IMR-90 (cell line): ENCODE results near the gene ZDHHC1. TPM values are rescaled to one million over a fixed set of nuclear protein-coding genes. Genes with fewer than 3 reads are reported as not detected.

ENCODE experiments used
- ATAC-seq: fragments of 200-7000 bp; cut with Tn5 transposase; 2 replicates; pipeline ENCODE4 v1.9.1; 2020; ENCODE audit warnings: low read depth, mild to moderate bottlenecking, moderate library complexity
- BruUV-seq: library from RNA; stranded (reverse); fragments of 400-500 nt; replicated peaks from 2 replicates; lab custom pipeline; 2021; lab: Mats Ljungman, UMichigan
- CTCF ChIA-PET: fragments of 300-600 bp; formaldehyde crosslinking; extraction: SDS; loops from one replicate; lab custom pipeline; 2021; ENCODE audit warnings: antibody characterized with exemption; lab: Yijun Ruan, JAX
- POLR2A ChIA-PET: fragments of 300-600 bp; sonication (Branson Sonifier 250); formaldehyde crosslinking; loops from one replicate; lab custom pipeline; 2022; ENCODE audit warnings: antibody characterized with exemption; ENCODE audit not compliant: unreplicated experiment; lab: Charles Lee
- DNase-seq: peaks from one replicate; pipeline ENCODE4 v3.0.0; 2013
- H2AFZ ChIP-seq: replicated peaks from 2 replicates; pipeline ENCODE3; 2013; ENCODE audit warnings: low read length, mild to moderate bottlenecking; ENCODE audit not compliant: poor library complexity
- H2AK5ac ChIP-seq: 2 replicates; pipeline ENCODE4 v1.6.1; 2013; ENCODE audit warnings: low read depth, low read length, inconsistent platforms
- H2AK9ac ChIP-seq: replicated peaks from 2 replicates; pipeline ENCODE3; 2013; ENCODE audit warnings: mild to moderate bottlenecking, low read depth, low read length, moderate library complexity; ENCODE audit not compliant: poor library complexity
- H2BK120ac ChIP-seq: 2 replicates; pipeline ENCODE4 v1.6.1; 2013; ENCODE audit warnings: low read depth, low read length, inconsistent platforms
- H2BK15ac ChIP-seq: 3 replicates; pipeline ENCODE4 v1.6.1; 2013; ENCODE audit warnings: low read depth, low read length, inconsistent platforms
- H2BK20ac ChIP-seq: 2 replicates; pipeline ENCODE4 v1.6.1; 2013; ENCODE audit warnings: low read depth, mild to moderate bottlenecking, inconsistent platforms, low read length, moderate library complexity
- H2BK5ac ChIP-seq: 2 replicates; pipeline ENCODE4 v1.6.1; 2013; ENCODE audit warnings: mild to moderate bottlenecking, low read depth, low read length, inconsistent platforms; ENCODE audit not compliant: poor library complexity, severe bottlenecking
- H3K14ac ChIP-seq: replicated peaks from 2 replicates; pipeline ENCODE4 v1.6.1; 2013; ENCODE audit warnings: low read depth, low read length, inconsistent platforms
- H3K18ac ChIP-seq: 2 replicates; pipeline ENCODE4 v1.6.1; 2013; ENCODE audit warnings: low read depth, low read length, control low read depth
- H3K23ac ChIP-seq: 2 replicates; pipeline ENCODE4 v1.6.1; 2013; ENCODE audit warnings: low read depth, low read length, inconsistent platforms
- H3K27ac ChIP-seq: 2 replicates; pipeline ENCODE4 v1.5.1; 2013; ENCODE audit warnings: mild to moderate bottlenecking, control low read depth, low read length; ENCODE audit not compliant: insufficient read depth
- H3K27me3 ChIP-seq: 2 replicates; pipeline ENCODE4 v1.6.1; 2013; ENCODE audit warnings: low read length; ENCODE audit not compliant: control insufficient read depth, insufficient read depth
- H3K36me3 ChIP-seq: 2 replicates; pipeline ENCODE4 v1.6.1; 2013; ENCODE audit warnings: low read length, mixed read lengths; ENCODE audit not compliant: control insufficient read depth, insufficient read depth
- H3K4ac ChIP-seq: 2 replicates; pipeline ENCODE4 v1.6.1; 2013; ENCODE audit warnings: low read depth, low read length, inconsistent platforms
- H3K4me1 ChIP-seq: 2 replicates; pipeline ENCODE4 v1.6.1; 2013; ENCODE audit warnings: low read length, mixed read lengths; ENCODE audit not compliant: control insufficient read depth, insufficient read depth
- H3K4me2 ChIP-seq: 2 replicates; pipeline ENCODE4 v1.6.1; 2013; ENCODE audit warnings: low read depth, mild to moderate bottlenecking, control low read depth, low read length, moderate library complexity
- H3K4me3 ChIP-seq: 2 replicates; pipeline ENCODE4 v1.5.1; 2013; ENCODE audit warnings: low read depth, mild to moderate bottlenecking, control low read depth, low read length, moderate library complexity; ENCODE audit not compliant: insufficient read depth
- H3K56ac ChIP-seq: 2 replicates; pipeline ENCODE4 v1.6.1; 2013; ENCODE audit warnings: low read length, inconsistent platforms; ENCODE audit not compliant: insufficient read depth; ENCODE audit errors: extremely low read depth
- H3K79me1 ChIP-seq, 2 experiments: 2 replicates each; pipeline ENCODE4 v1.6.1; 2013; ENCODE audit warnings: low read length in 2 of 2, inconsistent platforms in 1 of 2, low read depth in 1 of 2
- H3K9ac ChIP-seq: 2 replicates; pipeline ENCODE4 v1.6.1; 2013; ENCODE audit warnings: low read depth, low read length, control low read depth
- H3K9me1 ChIP-seq: 2 replicates; pipeline ENCODE4 v1.6.1; 2013; ENCODE audit warnings: low read length, inconsistent platforms; ENCODE audit not compliant: insufficient read depth
- H3K9me3 ChIP-seq: 2 replicates; pipeline ENCODE4 v1.6.1; 2013; ENCODE audit warnings: low read length; ENCODE audit not compliant: control insufficient read depth, insufficient read depth
- H4K20me1 ChIP-seq: 2 replicates; pipeline ENCODE4 v1.6.1; 2013; ENCODE audit warnings: low read length, inconsistent platforms; ENCODE audit not compliant: insufficient read depth
- H4K5ac ChIP-seq: 2 replicates; pipeline ENCODE4 v1.6.1; 2013; ENCODE audit warnings: mild to moderate bottlenecking, low read depth, low read length, control low read depth
- H4K8ac ChIP-seq, 2 experiments: 2 replicates each; pipeline ENCODE4 v1.6.1; 2013; ENCODE audit warnings: low read depth in 2 of 2, low read length in 2 of 2, control low read depth in 1 of 2, inconsistent platforms in 1 of 2
- H4K91ac ChIP-seq: 2 replicates; pipeline ENCODE4 v1.6.1; 2013; ENCODE audit warnings: low read depth, low read length, inconsistent platforms; ENCODE audit not compliant: insufficient read depth
- BHLHE40 ChIP-seq: fragments of 150-350 bp; IDR thresholded peaks from 2 replicates; pipeline ENCODE4 v1.6.1; 2016; ENCODE audit warnings: mild to moderate bottlenecking, low read depth, low read length
- FOS ChIP-seq: fragments of 150-350 bp; IDR thresholded peaks from 2 replicates; pipeline ENCODE4 v1.6.1; 2016; ENCODE audit warnings: low read depth, low read length
- MAFK ChIP-seq: IDR thresholded peaks from 2 replicates; pipeline ENCODE4 v1.6.1; 2012; ENCODE audit warnings: low read depth, low read length, improper control_type of control experiment
- MAZ ChIP-seq: IDR thresholded peaks from 2 replicates; pipeline ENCODE4 v1.6.1; 2012; ENCODE audit warnings: low read depth, mild to moderate bottlenecking, low read length, improper control_type of control experiment, moderate library complexity, borderline replicate concordance
- MXI1 ChIP-seq: IDR thresholded peaks from 2 replicates; pipeline ENCODE4 v1.6.1; 2012; ENCODE audit warnings: low read depth, mild to moderate bottlenecking, low read length, moderate library complexity, borderline replicate concordance
- NFE2L2 ChIP-seq: fragments of 150-350 bp; IDR thresholded peaks from 2 replicates; pipeline ENCODE4 v1.6.1; 2016; ENCODE audit warnings: low read depth, mild to moderate bottlenecking, low read length
- POLR2A ChIP-seq: IDR thresholded peaks from 2 replicates; pipeline ENCODE4 v1.6.1; 2012; ENCODE audit warnings: mild to moderate bottlenecking, low read depth, low read length
- RAD21 ChIP-seq: IDR thresholded peaks from 2 replicates; pipeline ENCODE4 v1.6.1; 2012; ENCODE audit warnings: low read length, improper control_type of control experiment
- RCOR1 ChIP-seq: IDR thresholded peaks from 2 replicates; pipeline ENCODE4 v1.6.1; 2012; ENCODE audit warnings: mild to moderate bottlenecking, low read length, improper control_type of control experiment; ENCODE audit not compliant: insufficient replicate concordance
- RFX5 ChIP-seq: IDR thresholded peaks from 2 replicates; pipeline ENCODE4 v1.8.0; 2012; ENCODE audit warnings: low read depth, mild to moderate bottlenecking, low read length, moderate library complexity
- SMC3 ChIP-seq: fragments of 150-350 bp; IDR thresholded peaks from 2 replicates; pipeline ENCODE4 v1.6.1; 2016; ENCODE audit warnings: low read depth, mild to moderate bottlenecking, antibody characterized with exemption, low read length, moderate library complexity
- USF2 ChIP-seq: fragments of 150-350 bp; IDR thresholded peaks from 2 replicates; pipeline ENCODE4 v1.6.1; 2017; ENCODE audit warnings: mild to moderate bottlenecking, antibody characterized with exemption, low read length, low read depth
- dilution Hi-C: fragments of 300-500 bp; cut with HindIII; formaldehyde crosslinking; loops from one replicate; pipeline ENCODE4 v1.14.3; 2018; ENCODE audit warnings: low sequenced_read_pairs; ENCODE audit not compliant: unreplicated experiment
- in situ Hi-C: fragments of 300-500 bp; cut with MboI; formaldehyde crosslinking; loops from 3 replicates; pipeline ENCODE4 v1.14.3; 2019; ENCODE audit warnings: low sequenced_read_pairs, inconsistent platforms, mixed read lengths
- intact Hi-C: fragments of 100-400 bp; cut with micrococcal nuclease; formaldehyde crosslinking; loops from 2 replicates; pipeline ENCODE4 v1.10.0; 2022
- polyA plus RNA-seq, 3 experiments: library from polyadenylated mRNA; depleted of rRNA; stranded (reverse); fragments of >200 nt; gene quantifications; 2 replicates each; pipeline ENCODE4 v1.2.3, GENCODE V29; 2012; ENCODE audit warnings: low replicate concordance in 1 of 3
- total RNA-seq: library from RNA; depleted of rRNA; stranded (reverse); fragments of >200 nt; gene quantifications from 2 replicates; pipeline ENCODE4 v1.2.3, GENCODE V29; 2012
- TF ChIP-seq, protein P1 (sequence below): conservative IDR thresholded peaks from 2 replicates; pipeline ENCODE4 v1.5.1; 2012; ENCODE audit warnings: mild to moderate bottlenecking, low read depth, low read length, improper control_type of control experiment
- TF ChIP-seq, protein P2 (sequence below): fragments of 150-350 bp; IDR thresholded peaks from 2 replicates; pipeline ENCODE4 v1.6.1; 2016; ENCODE audit warnings: low read depth, mild to moderate bottlenecking, low read length, moderate library complexity, borderline replicate concordance

ZDHHC1 gene
- total and polyA plus RNA-seq, 2 of the 4 experiments (the other 2 are of a cell fraction), result 2.0 to 5.9 TPM

DNA sequence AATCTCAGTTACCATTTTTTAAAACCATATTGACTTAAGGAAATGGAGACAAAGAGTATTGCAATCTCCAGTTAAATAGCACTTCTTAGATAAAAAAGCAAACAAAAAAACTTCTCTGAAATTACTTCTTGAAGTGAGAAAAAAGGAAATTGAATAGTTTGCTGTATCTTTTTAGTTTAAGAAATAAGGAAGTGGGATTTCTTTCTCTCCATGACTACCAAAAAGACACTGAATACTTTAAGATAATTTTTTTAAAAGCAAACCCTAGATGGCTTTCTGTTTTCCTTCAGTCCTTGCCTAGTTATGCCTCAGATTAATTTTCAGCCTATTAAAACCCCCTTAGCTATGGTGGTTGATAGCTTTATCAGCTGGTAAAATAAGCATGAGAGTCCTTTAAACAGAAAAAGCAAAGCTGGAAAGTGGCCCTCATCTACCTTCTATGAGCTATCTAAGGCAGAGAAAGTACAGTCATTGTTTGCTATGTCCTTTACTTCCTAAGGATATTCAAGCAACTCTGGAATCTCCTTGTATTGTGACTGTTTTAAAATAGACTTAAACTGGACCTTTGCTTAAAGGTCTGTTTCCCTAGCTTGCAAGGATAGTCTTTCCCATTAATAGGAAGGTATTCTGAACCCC, 51.6 kb downstream of the ZDHHC1 start:
- DNase-seq (no peak), ATAC-seq (no peak)
- Histone ChIP-seq H4K91ac (no peak overlapping the region), H4K5ac (no peak overlapping the region), H3K79me1 (no peaks in the 10 kb centered on the region), H3K4ac (no peak overlapping the region), H3K27me3 (peaks cover 37% of the 10 kb centered on the region), H4K20me1 (no peaks in the 10 kb centered on the region), H3K4me3 (no peak overlapping the region), H2AK9ac (no peak overlapping the region), H3K27ac (no peak overlapping the region), H3K9me3 (no peaks in the 10 kb centered on the region), H3K56ac (no peak overlapping the region), H2BK15ac (no peak overlapping the region), H2AK5ac (no peak overlapping the region), H4K8ac (no peak overlapping the region), H2BK5ac (no peak overlapping the region), H3K18ac (no peak overlapping the region), H2BK20ac (no peak overlapping the region), H3K14ac (no peak overlapping the region), H3K9ac (no peak overlapping the region), H2AFZ (no peak overlapping the region), H3K4me2 (no peak overlapping the region), H3K4me1 (no peaks in the 10 kb centered on the region), H3K9me1 (no peaks in the 10 kb centered on the region), H3K36me3 (no peaks in the 10 kb centered on the region), H3K23ac (no peak overlapping the region), H2BK120ac (no peak overlapping the region)
- in situ Hi-C loops (no loop called here), dilution Hi-C loops (no loop called here), intact Hi-C loops (no loop called here)
- ChIA-PET CTCF (no interaction called here), POLR2A (no interaction called here)
- no TSS peak for BruUV-seq
- TF ChIP-seq MAFK, result no peak
- no peak for TF ChIP-seq FOS
- TF ChIP-seq RCOR1, result no peak
- TF ChIP-seq SMC3, result no peak
- TF ChIP-seq NFE2L2, result no peak
- TF ChIP-seq POLR2A, result no peak
- TF ChIP-seq RFX5, result no peak
- TF ChIP-seq, protein P1, sequence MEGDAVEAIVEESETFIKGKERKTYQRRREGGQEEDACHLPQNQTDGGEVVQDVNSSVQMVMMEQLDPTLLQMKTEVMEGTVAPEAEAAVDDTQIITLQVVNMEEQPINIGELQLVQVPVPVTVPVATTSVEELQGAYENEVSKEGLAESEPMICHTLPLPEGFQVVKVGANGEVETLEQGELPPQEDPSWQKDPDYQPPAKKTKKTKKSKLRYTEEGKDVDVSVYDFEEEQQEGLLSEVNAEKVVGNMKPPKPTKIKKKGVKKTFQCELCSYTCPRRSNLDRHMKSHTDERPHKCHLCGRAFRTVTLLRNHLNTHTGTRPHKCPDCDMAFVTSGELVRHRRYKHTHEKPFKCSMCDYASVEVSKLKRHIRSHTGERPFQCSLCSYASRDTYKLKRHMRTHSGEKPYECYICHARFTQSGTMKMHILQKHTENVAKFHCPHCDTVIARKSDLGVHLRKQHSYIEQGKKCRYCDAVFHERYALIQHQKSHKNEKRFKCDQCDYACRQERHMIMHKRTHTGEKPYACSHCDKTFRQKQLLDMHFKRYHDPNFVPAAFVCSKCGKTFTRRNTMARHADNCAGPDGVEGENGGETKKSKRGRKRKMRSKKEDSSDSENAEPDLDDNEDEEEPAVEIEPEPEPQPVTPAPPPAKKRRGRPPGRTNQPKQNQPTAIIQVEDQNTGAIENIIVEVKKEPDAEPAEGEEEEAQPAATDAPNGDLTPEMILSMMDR, result no peak
- no peak for TF ChIP-seq MXI1
- TF ChIP-seq, protein P2, sequence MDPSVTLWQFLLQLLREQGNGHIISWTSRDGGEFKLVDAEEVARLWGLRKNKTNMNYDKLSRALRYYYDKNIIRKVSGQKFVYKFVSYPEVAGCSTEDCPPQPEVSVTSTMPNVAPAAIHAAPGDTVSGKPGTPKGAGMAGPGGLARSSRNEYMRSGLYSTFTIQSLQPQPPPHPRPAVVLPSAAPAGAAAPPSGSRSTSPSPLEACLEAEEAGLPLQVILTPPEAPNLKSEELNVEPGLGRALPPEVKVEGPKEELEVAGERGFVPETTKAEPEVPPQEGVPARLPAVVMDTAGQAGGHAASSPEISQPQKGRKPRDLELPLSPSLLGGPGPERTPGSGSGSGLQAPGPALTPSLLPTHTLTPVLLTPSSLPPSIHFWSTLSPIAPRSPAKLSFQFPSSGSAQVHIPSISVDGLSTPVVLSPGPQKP, result no peak
- TF ChIP-seq MAZ, result no peak
- no peak for TF ChIP-seq USF2
- TF ChIP-seq BHLHE40, result no peak
- no peak for TF ChIP-seq RAD21
